HG03139 (cell line): ENCODE results near the gene GARS1.
A peak's percentile ranks its signal among the peaks of the same experiment; 100 is the strongest.

Source experiments
- ATAC-seq: cut with Tn5 transposase; IDR thresholded peaks from one replicate; pipeline ENCODE4 v1.9.1; 2021; ENCODE audit not compliant: unreplicated experiment

The GARS1 gene, protein sequence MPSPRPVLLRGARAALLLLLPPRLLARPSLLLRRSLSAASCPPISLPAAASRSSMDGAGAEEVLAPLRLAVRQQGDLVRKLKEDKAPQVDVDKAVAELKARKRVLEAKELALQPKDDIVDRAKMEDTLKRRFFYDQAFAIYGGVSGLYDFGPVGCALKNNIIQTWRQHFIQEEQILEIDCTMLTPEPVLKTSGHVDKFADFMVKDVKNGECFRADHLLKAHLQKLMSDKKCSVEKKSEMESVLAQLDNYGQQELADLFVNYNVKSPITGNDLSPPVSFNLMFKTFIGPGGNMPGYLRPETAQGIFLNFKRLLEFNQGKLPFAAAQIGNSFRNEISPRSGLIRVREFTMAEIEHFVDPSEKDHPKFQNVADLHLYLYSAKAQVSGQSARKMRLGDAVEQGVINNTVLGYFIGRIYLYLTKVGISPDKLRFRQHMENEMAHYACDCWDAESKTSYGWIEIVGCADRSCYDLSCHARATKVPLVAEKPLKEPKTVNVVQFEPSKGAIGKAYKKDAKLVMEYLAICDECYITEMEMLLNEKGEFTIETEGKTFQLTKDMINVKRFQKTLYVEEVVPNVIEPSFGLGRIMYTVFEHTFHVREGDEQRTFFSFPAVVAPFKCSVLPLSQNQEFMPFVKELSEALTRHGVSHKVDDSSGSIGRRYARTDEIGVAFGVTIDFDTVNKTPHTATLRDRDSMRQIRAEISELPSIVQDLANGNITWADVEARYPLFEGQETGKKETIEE

DNA sequence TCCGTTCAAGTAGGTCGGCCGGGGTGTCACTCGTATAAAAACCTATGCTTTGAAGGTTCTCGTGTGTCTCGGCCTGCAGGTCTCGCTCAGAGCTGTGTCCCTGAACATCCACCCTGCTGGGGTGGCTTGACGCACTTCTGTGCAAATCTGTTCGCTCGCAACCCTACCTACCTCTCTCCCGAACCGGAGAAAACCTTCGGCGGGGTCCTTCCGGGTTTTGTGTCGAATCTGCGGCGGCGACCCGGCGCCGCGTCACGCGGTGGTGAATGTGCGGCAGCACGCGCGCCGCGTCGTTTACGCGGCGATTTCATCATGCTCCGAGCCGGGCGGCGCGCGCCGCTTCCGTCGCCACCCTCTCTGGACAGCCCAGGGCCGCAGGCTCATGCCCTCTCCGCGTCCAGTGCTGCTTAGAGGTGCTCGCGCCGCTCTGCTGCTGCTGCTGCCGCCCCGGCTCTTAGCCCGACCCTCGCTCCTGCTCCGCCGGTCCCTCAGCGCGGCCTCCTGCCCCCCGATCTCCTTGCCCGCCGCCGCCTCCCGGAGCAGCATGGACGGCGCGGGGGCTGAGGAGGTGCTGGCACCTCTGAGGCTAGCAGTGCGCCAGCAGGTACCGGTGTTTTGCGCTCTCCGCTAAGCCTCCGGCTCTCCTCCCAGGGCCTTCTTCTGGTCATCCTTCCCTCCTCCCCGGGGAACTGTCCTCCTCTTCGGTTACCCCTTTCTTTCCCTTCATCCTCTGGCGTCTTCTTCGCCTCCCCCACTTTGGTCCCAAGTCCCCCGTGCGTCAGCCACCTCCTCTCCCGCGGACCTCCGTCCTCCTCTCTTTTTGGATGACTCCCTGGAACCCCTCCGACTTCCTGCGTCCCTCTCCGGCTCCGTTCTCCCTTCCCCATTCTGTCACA is at the start of gene GARS1:
GARS1 (plus strand) TSS at position 339 of the 896 bp plus-strand sequence; CDS start at position 383, 44 bp downstream.
- ATAC-seq: peak; percentile 92

DNA sequence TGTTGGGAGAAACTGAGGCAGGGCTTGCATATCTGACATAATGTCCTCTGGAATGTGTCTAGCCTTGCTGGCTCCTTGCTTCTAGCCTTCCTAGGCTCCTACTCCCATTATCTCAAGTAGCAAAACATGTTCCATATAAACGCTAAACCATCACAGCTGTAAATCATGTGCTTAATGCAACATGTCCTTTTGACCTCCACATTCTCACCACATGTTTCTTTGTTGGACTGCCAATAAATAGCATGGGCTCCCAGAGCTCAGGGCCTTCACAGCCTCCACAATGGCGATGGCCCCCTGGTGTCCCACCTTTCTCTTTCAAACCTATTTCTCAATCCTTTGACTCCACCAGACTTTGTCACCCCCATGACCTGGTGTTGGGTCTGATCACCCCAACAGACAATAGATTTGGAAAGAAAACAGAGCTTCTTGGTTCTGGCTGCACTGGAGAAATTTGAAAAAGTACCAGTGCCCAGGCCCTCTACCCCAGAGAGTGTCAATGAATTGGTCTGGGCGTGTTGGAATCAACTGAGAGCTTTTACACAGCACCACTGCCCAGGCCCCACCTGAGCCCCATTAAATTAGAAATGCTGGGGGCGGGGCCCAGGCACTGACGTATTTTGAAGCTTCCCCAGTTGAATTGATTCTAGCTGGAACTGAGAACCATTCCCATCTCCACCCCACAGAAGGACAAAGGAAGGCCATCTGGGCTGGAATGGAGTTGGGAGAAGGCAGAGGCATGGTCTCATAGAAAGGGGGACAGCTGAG is 48.7 kb upstream of the GARS1 start:
- ATAC-seq: no peak

DNA sequence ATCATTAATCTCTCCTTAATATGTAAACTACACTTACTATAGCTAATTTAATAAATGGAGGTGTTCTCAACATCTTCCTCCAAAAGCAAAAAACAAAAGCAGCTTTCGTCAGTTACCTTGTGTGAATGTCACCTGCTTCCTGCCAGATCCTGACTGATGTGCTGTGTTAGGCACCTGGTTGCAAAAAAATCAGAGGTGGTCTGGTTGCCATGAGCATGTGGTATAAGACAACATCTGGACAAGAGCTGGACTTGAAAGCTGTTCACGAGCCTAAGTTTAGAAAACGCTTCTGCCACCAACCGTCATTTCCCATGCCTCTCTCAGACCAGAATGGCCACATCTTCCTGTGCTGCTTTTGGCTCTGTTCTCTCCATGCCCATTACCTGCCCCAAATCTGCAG is 48.1 kb upstream of the GARS1 start:
- no peak for ATAC-seq

DNA sequence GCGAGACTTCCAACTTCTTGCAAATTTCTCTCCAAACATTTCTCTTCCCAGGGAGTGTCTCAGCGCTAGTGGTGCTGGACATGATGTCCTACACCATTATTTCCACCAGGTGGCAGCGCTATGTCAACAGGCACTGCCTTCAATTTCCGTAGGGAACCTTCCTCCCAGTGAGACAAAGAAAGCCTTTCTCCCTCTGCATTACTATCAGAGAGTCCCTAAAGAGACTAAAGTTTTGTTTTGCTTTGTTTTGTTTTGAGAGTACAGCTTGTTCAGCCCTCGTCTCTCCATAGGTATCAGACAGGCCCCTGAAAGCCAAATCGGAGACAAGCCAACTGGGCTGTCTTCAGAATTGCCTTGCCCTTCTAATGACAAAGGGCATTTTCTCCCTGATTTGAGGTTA is 45.8 kb upstream of the GARS1 start:
- ATAC-seq: peak; percentile 62

DNA sequence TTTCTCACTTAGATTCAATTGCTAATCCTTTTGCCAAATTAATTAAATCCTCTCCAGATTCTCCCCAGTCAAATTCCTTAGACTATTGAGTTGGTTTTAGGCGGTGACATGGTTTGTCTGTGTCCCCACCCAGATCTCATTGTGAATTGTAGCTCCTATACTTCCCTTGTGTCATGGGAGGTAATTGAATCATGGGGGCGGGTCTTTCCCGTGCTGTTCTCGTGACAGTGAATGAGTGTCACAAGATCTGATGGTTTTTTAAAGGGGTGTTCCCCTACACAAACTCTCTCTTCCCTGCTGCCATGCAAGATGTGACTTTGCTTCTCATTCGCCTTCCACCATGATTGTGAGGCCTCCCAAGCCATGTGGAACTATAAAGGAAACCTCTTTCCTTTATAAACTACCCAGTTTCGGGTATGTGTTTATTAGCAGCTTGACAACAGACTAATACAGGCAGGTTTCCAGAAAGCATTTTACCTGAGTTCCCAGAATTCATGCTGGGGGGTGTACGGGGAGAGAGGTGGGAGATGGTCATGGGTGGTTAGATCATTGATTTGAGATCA is 44.7 kb upstream of the GARS1 start:
- no peak for ATAC-seq

DNA sequence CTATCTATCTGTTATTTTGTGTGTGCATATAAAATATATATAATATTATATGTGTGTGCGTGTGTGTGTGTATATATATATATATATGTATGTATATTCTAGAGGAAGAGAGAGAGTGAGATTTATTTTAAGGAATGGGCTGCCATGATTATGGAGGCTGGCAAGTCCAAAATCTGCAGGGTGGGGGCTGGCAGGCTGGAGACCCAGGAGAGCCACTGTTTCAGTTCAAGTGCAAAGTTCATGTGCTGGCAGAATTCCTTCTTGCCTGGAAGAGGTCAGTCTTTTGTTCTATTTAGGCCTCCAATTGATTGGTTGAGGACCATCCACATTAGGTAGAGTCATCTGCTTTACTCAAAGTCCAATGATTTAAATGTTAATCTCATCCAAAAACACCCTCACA is 42.3 kb upstream of the GARS1 start:
- no peak for ATAC-seq

DNA sequence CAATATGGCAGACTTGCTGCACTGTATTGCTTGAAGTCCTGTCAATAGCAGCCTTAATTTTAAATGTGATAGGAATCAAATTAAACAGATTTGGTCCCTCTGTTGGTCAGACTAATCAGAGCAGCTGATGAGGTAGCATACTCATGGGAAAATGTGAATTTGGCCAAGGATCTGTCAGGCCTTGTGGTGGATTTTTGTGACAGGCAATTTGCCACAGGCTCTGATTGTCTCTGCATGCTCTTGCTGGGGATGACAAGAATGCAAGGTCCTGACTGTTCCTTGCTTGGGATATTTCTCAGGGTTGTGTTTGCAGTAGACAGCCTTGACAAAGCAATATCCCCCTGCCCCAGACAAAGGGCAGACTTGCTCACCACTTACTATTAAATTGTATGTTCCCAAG is 41.5 kb upstream of the GARS1 start:
- no peak for ATAC-seq

DNA sequence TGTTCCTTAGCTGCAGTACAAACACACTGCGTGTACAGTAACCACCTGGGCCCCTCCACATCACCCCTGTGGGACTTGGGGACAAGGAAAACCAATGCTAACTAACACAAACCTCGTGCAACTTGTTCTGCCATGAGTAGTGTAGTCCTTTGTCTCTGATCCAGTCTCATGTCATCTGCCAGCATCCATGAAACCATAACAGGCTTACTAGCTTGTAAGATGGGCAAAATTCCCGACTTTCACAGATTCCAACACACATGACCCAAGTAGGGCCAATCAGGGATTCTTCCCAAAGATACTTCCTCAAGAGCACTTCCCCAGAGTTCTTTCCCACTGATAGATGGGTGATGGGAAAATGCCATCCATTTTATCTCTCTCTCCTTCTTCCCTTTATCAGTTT is 41.1 kb upstream of the GARS1 start:
- ATAC-seq: no peak

DNA sequence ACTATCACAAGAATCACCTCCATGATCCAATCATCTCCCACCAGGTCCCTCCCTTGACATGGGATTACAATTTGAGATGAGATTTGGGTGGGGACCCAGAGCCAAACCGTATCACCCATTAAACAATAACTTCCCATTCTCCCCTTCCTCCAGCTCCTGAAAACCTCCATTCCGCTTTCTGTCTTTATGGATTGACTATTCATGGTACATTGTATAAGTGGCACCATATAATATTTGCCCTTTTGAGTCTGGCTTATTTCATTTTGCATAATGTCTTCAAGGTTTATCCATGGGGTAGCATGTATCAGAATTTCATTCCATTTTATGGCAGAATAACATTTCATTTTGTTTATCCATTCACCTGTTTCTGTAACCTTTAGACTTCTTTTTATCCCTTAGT is 39.2 kb upstream of the GARS1 start:
- ATAC-seq: no peak

DNA sequence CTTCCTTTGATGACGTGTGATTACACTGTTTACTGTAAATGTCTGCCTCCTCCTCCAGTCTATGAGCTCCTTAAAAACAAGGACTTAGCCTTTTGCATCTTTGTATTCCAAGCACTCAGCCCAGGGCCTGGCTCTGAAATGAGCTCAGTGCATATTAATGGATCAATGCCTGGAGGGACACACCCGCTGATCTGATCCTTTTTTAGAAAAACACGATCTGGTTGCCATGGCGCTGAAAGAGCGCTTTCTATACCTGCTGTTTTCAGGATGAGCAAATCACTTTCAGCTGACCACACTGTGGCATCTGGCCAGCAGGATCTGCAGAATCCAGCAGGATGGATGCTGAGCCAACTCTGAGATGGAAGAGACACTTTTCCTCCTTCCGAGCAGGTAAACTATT is 37.8 kb upstream of the GARS1 start:
- no peak for ATAC-seq

DNA sequence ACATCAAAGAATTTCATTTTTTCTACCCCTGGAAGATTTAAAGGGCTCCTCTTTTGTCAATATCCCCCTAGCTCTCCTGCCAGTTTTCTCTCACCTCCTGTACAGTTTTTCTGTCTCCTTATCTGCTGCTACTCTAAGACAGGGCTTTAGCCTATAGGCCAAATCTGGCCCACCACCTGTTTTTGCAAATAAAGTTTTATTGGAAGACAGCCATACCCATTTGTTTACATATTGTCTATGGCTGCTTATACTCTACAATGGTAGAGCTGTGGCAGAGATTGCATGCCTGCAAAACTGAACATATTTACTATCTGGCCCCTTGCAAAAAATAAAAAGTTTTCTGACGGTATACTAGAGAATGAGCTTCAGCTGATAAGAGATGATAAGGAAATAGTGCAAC is 37.4 kb upstream of the GARS1 start:
- ATAC-seq: no peak

DNA sequence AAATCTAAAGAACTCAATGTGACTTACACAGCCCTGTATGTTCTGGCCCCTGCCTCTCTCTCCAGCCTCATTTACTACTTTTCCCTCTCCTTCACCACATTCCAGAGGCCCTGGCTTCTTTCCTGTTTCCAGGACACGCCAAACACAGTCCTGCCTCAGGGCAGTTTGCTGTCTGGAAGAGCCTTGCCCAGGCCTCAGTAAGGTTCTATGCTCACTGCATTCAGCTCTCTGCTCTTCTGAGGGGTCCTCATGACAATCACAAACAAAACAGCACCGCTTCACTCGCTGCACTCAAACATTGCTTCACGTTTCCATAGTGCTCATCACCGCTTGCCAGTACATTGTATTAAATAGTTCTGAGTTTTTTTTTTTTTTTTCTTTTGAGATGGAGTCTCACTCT is 35.1 kb upstream of the GARS1 start:
- ATAC-seq: no peak

DNA sequence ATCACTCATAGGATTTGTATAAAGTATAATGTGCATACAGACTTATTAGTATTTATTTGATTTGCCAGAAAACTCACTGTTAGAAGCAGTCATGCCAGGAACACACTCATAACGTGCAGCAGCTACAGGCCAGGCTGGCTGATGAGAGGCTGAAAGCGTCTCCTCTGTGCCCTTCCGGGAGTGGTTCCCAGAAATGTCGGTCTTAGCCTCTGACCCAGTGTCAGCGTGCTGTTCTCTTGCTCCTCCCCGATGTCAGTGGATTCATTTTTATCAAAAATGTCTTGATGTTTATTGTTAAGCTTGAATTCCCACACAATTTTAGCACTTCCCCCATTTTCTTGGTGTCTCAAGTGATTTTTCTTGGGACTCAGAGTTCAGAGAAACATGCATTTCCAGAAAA is 33.3 kb upstream of the GARS1 start:
- no peak for ATAC-seq

DNA sequence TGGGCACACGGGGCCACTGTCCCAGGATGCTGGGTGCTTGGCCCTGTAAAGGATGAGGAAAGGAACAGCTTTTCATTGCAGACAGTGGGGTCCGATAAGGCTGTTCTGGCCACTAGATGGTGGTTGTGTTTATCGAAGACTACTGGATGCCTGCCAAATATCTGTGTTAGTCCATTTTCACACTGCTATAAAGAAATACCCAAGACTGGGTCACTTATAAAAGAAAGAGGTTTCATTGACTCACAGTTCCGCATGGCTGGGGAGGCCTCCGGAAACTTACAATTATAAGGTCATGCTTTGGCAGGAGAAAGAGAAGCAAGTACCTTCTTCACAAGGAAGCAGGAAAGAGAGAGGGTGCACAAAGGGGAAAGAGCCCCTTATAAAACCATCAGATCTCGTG is 32.2 kb upstream of the GARS1 start:
- ATAC-seq: no peak

DNA sequence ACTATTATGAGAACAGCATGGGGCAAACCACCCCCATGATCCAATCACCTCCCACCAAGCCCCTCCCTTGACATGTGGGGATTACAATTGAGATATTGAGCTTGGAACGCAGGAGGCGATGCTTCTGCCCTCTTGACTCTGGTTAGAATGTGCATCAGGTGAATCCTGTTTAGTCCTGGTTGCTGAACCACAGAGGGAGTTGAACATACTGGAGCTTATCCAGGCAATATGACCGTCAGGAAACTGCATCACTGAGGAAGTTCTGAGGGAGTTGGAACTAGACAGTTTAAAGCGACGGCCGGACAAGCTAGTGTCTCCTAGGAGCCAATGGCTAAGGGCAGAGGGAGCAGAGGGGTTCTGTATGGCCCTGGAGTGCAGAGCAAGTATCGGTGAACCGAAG is 31.8 kb upstream of the GARS1 start:
- no peak for ATAC-seq

DNA sequence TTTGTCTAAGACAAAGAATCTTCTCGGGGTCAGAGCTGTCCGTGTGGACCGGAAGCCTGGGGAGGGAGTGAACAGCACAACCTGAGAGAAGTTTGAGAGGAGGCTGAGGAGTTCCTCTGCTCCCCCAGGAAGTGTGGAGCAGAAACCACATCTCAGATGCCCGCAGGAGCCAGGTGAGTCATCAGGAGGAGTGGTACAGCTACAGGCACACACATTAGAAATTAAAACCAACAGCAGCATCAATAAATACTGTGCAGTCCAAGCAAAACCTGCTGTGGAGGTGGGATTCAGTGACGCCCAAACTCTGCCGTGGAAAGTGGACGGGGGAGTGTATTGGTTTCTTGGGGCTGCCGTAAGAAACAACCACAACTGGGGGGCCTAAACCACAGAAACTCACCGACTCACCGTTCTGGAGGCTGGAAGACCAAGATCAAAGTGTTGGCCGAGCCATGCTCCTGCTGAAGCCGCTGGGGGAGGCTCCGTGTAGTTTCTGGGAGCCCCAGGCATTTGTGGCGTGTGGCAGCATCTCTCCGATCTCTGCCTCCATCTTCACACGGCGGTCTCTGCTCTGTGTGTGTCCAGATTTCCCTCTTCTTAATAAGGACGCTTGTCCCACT is 31.2 kb upstream of the GARS1 start:
- ATAC-seq: no peak

DNA sequence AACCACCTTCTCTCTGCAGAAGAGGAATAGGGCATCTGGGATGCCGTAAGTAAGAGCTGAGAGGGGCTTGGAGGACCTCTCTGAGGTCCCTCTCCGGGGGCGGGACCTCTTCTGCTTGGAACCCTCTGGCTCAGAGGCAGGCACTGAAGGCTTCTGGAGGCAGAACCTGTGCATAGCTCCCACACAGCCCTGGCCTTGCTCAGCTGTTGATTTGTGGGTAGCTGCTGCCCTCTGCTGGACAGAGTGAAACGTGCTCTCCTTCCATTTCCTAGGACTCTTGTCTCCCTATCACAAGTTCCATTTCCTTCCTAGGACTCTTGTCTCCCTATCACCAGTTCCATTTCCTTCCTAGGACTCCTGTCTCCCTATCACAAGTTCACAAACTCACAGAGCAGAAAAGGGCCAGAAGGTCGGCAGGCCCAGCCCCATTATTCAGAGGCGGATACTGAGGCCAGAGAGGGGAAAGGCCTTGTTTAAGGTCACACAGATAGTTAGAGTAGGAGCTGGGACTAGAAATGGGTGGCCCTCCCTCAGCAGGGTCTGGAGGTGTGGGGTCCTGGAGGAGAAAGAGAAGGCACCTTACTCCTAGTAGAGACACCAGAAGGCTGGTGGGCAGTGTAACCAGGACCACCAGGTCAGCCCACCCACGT is 30.3 kb upstream of the GARS1 start:
- ATAC-seq: peak; percentile 90

DNA sequence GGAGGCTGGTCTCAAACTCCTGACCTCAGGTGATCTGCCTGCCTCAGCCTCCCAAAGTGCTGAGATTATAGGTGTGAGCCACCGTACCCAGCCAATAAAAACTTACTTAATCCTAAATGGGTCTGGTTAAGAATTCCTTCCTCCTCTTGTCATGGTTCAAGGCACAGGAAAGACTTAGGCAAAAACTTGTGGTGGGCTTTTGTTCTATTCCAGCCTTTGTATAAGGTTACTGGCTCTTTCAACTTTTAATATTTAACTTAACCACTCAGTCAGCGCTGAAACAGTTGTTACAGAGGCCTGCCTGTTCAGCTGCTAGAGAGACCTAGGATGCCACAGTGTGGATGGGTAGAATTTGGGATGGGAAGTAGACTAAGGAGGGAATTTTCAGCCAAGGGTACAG is 28.1 kb upstream of the GARS1 start:
- no peak for ATAC-seq

DNA sequence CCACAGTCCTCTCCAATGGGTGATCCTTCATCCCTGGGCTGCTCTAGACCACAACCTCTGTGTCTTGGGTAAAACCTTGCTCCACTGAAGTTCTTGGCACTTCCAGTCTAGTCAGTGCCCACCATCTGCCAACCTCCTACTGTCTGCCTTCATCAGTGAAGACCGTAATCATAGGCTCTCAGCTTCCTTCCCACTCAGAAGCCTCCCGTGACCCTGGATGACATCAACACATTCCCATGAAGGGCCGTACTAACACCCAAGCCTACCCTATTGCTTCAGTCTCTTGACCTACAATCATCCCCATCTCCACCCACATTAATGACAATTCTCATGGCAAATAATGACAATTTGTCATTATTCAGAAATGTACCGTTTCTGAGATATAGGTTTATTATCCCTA is 27.6 kb upstream of the GARS1 start:
- ATAC-seq: no peak
